A549 (cell line): ENCODE results near the gene ANKRD13C. TPM values are rescaled to one million over a fixed set of nuclear protein-coding genes. Genes with fewer than 3 reads are reported as not detected.

ENCODE experiments used
- ATAC-seq, 2 experiments: fragments of 200-7000 bp in 1 of 2; fragments of >200 bp in 1 of 2; cut with Nextera tagmentation in 1 of 2; cut with Tn5 transposase in 1 of 2; 3 replicates each; pipeline versions ENCODE4 v1.8.0 to v1.9.1; 2018 to 2020; ENCODE audit warnings: mild to moderate bottlenecking in 1 of 2, moderate library complexity in 1 of 2
- CTCF ChIA-PET: fragments of 300-600 bp; sonication (Branson Sonifier 250); formaldehyde crosslinking; extraction: SDS; loops from one replicate; lab custom pipeline; 2021; ENCODE audit warnings: antibody characterized with exemption, inconsistent platforms; lab: Yijun Ruan, JAX
- POLR2A ChIA-PET: fragments of 350-600 bp; formaldehyde crosslinking; extraction: SDS; loops from one replicate; lab custom pipeline; 2021; ENCODE audit warnings: antibody characterized with exemption, inconsistent platforms; lab: Yijun Ruan, JAX
- DNase-seq, 2 experiments: peaks; one replicate each; pipeline versions ENCODE4 v3.0.0 to v3.0.0-alpha.2; 2011 to 2016; ENCODE audit warnings: low read depth in 1 of 2, low spot score in 1 of 2
- FAIRE-seq: peaks from 2 replicates; lab custom pipeline; 2011; peaks lifted over from hg19 to GRCh38; lab: Jason Lieb, UNC
- H3K27ac ChIP-seq, 2 experiments: fragments of >200 bp; sonication (Bioruptor Twin); formaldehyde crosslinking; 3 replicates each; pipeline ENCODE4 v1.5.1; 2016 to 2017
- H3K4me1 ChIP-seq: fragments of >200 bp; sonication (Bioruptor Twin); formaldehyde crosslinking; 3 replicates; pipeline ENCODE4 v1.6.1; 2016
- H3K4me2 ChIP-seq: fragments of >200 bp; sonication (Bioruptor Twin); formaldehyde crosslinking; 3 replicates; pipeline ENCODE4 v1.6.1; 2016
- H3K4me3 ChIP-seq: fragments of >200 bp; sonication (Bioruptor Twin); formaldehyde crosslinking; 3 replicates; pipeline ENCODE4 v1.5.1; 2016
- H3K9me3 ChIP-seq: fragments of >200 bp; sonication (Bioruptor Twin); formaldehyde crosslinking; 3 replicates; pipeline ENCODE4 v1.6.1; 2016
- BCL3 ChIP-seq: fragments of >200 bp; sonication (Bioruptor Twin); formaldehyde crosslinking; IDR thresholded peaks from 3 replicates; pipeline ENCODE4 v1.6.1; 2016
- CBX8 ChIP-seq: fragments of 200-600 bp; sonication (generic); IDR thresholded peaks from 2 replicates; pipeline ENCODE4 v1.6.1; 2016
- CEBPB ChIP-seq, 2 experiments: fragments of >200 bp in 1 of 2; sonication (Bioruptor Twin) in 1 of 2; formaldehyde crosslinking in 1 of 2; IDR thresholded peaks; 2 replicates each; pipeline ENCODE4 v1.6.1; 2012 to 2016
- CHD2 ChIP-seq: fragments of 150-350 bp; IDR thresholded peaks from 2 replicates; pipeline ENCODE4 v1.6.1; 2014; ENCODE audit warnings: low read length; ENCODE audit not compliant: partially characterized antibody
- EHMT2 ChIP-seq: fragments of 200-600 bp; sonication (generic); IDR thresholded peaks from 2 replicates; pipeline ENCODE4 v1.6.1; 2016; ENCODE audit warnings: antibody characterized with exemption, low read depth, mild to moderate bottlenecking, moderate library complexity
- EP300 ChIP-seq, 2 experiments: fragments of >200 bp; sonication (Bioruptor Twin); formaldehyde crosslinking; IDR thresholded peaks; 2 replicates in 1 of 2; 3 replicates in 1 of 2; pipeline ENCODE4 v1.6.1; 2016 to 2017
- ESRRA ChIP-seq: fragments of 150-350 bp; IDR thresholded peaks from 2 replicates; pipeline ENCODE4 v1.6.1; 2014; ENCODE audit warnings: mild to moderate bottlenecking, low read length, borderline replicate concordance
- FOXS1 ChIP-seq: fragments of 250-450 bp; sonication (Bioruptor Pico); IDR thresholded peaks from 2 replicates; pipeline ENCODE4 v1.5.0; 2020; ENCODE audit warnings: mild to moderate bottlenecking, moderate library complexity
- GATA3 ChIP-seq: IDR thresholded peaks from 2 replicates; pipeline ENCODE4 v1.6.1; 2012; ENCODE audit warnings: borderline replicate concordance
- JUNB ChIP-seq: fragments of >200 bp; sonication (Bioruptor Twin); formaldehyde crosslinking; IDR thresholded peaks from 2 replicates; pipeline ENCODE4 v1.6.1; 2016
- KDM1A ChIP-seq: fragments of 200-600 bp; sonication (generic); IDR thresholded peaks from 2 replicates; pipeline ENCODE4 v1.6.1; 2016; ENCODE audit warnings: low read depth, mild to moderate bottlenecking
- MAX ChIP-seq: IDR thresholded peaks from 2 replicates; pipeline ENCODE4 v1.6.1; 2012
- NFE2L2 ChIP-seq: fragments of 150-350 bp; conservative IDR thresholded peaks from 2 replicates; pipeline ENCODE4 v1.6.1; 2014; ENCODE audit warnings: low read length
- NPAS2 ChIP-seq: fragments of 250-450 bp; sonication (Bioruptor Pico); IDR thresholded peaks from 2 replicates; pipeline ENCODE4 v1.8.0; 2022; ENCODE audit warnings: mild to moderate bottlenecking, moderate library complexity, borderline replicate concordance
- PBX3 ChIP-seq: IDR thresholded peaks from 2 replicates; pipeline ENCODE4 v1.6.1; 2012
- POLR2A ChIP-seq: IDR thresholded peaks from 2 replicates; pipeline ENCODE4 v1.6.1; 2012; ENCODE audit warnings: mild to moderate bottlenecking, low read length
- POLR2AphosphoS2 ChIP-seq: conservative IDR thresholded peaks from 2 replicates; pipeline ENCODE4 v1.6.1; 2012; ENCODE audit warnings: low read length, improper control_type of control experiment, inconsistent platforms
- RCOR1 ChIP-seq: fragments of 150-350 bp; IDR thresholded peaks from 2 replicates; pipeline ENCODE4 v1.6.1; 2014; ENCODE audit warnings: antibody characterized with exemption, low read length, low read depth
- RNF2 ChIP-seq: fragments of 200-600 bp; sonication (generic); IDR thresholded peaks from 2 replicates; pipeline ENCODE4 v1.6.1; 2016; ENCODE audit warnings: low read depth, mild to moderate bottlenecking, antibody characterized with exemption, moderate library complexity, borderline replicate concordance
- TP53 ChIP-seq: fragments of 250-450 bp; sonication (Bioruptor Pico); IDR thresholded peaks from 2 replicates; pipeline ENCODE4 v1.5.0; 2021; ENCODE audit warnings: mild to moderate bottlenecking, moderate library complexity
- ZC3H11A ChIP-seq: fragments of 450-650 bp; IDR thresholded peaks from 2 replicates; pipeline ENCODE4 v1.6.1; 2014; ENCODE audit warnings: antibody characterized with exemption, mild to moderate bottlenecking
- ZNF302 ChIP-seq: fragments of 250-450 bp; sonication (Bioruptor Pico); IDR thresholded peaks from 2 replicates; pipeline ENCODE4 v1.9.0; 2021; ENCODE audit warnings: inconsistent platforms, mild to moderate bottlenecking, moderate library complexity
- ZSCAN20 ChIP-seq: fragments of 250-450 bp; sonication (Bioruptor Pico); IDR thresholded peaks from 2 replicates; pipeline ENCODE4 v1.8.0; 2022; ENCODE audit warnings: mild to moderate bottlenecking, moderate library complexity
- WGBS: methylation state at CpG from one replicate; pipeline ENCODE4 v1.1.6; 2017; ENCODE audit errors: missing lambda C conversion rate; 5-methylcytosine and 5-hydroxymethylcytosine counted together
- polyA plus RNA-seq, 4 experiments: library from polyadenylated mRNA; depleted of rRNA in 3 of 4; stranded (reverse); fragments of >200 nt; fragmentation: RNase III in 1 of 4; extraction: RNeasy Plus Mini Kit Qiagen cat#74134 plus additional on column Dnase treatment in 1 of 4; gene quantifications; 2 replicates in 3 of 4; 3 replicates in 1 of 4; pipeline ENCODE4 v1.2.3, GENCODE V29; 2011 to 2017

ANKRD13C gene
- polyA plus RNA-seq, 2 of the 4 experiments (the other 2 are of a cell fraction), result 8.1 to 12.5 TPM

- DNase-seq, result no peak
- no peak overlapping the region for H3K27ac ChIP-seq
- POLR2A ChIA-PET, result no interaction called here
- H3K9me3 ChIP-seq, result no peaks in the 10 kb centered on the region
- TF ChIP-seq FOXS1, result no peak
- TF ChIP-seq KDM1A, result no peak
- no peak for TF ChIP-seq ZSCAN20 (CRISPR knock-in tag)
- TF ChIP-seq NFE2L2, result no peak
- no peak for TF ChIP-seq ZC3H11A
- TF ChIP-seq, all 56 proteins: peak for 0
- CTCF ChIA-PET, result no interaction called here
- FAIRE-seq (no peak), ATAC-seq (no peak)
- 72% methylated on average over 3 of the region's 3 CpGs for WGBS
- no peak overlapping the region for H3K4me3 ChIP-seq
- 0 out of 3 replicates have a peak, but pooled peaks cover 4% of the 10 kb centered on the region for H3K4me1 ChIP-seq
- H3K4me2 ChIP-seq, result no peak overlapping the region
Observed at GRCh38 chr1:70311369-70311768, 43.2 kb downstream of the ANKRD13C start.

- H3K4me2 ChIP-seq, result no peak overlapping the region
- TF ChIP-seq JUNB, result no peak
- no peak for TF ChIP-seq BCL3
- no peak for TF ChIP-seq ESRRA
- TF ChIP-seq EP300 (IDR thresholded peaks at IDR 0.05), result no peak
- TF ChIP-seq RNF2, result no peak
- no peak for TF ChIP-seq ZNF302 (CRISPR knock-in tag)
- no peak for TF ChIP-seq TP53 (CRISPR knock-in tag)
- TF ChIP-seq CHD2, result no peak
- no peak for TF ChIP-seq NPAS2 (CRISPR knock-in tag)
- TF ChIP-seq POLR2AphosphoS2, result no peak
- no peak for TF ChIP-seq CEBPB (IDR thresholded peaks at IDR 0.05)
- TF ChIP-seq GATA3, result no peak
- TF ChIP-seq KDM1A, result no peak
- TF ChIP-seq POLR2A, result no peak
- TF ChIP-seq RCOR1, result no peak
- TF ChIP-seq EHMT2, result no peak
- TF ChIP-seq MAX, result no peak
- TF ChIP-seq, all 56 proteins: peak for 0
- ChIA-PET POLR2A (no interaction called here), CTCF (no interaction called here)
- no peak overlapping the region for H3K4me3 ChIP-seq
- FAIRE-seq (no peak), DNase-seq (no peak), ATAC-seq (no peak)
- no peaks in the 10 kb centered on the region for H3K9me3 ChIP-seq
- no peak overlapping the region for H3K27ac ChIP-seq
- no peaks in the 10 kb centered on the region for H3K4me1 ChIP-seq
Observed at GRCh38 chr1:70299472-70299871, 55.0 kb downstream of the ANKRD13C start.

GRCh38 chr1:70295749-70296148 lies 58.8 kb downstream of the ANKRD13C start:
- Histone ChIP-seq H3K4me3 (no peak overlapping the region), H3K4me1 (no peaks in the 10 kb centered on the region), H3K9me3 (no peaks in the 10 kb centered on the region), H3K27ac (no peak overlapping the region), H3K4me2 (no peak overlapping the region)
- POLR2A ChIA-PET, result no interaction called here
- TF ChIP-seq KDM1A (no peak), RNF2 (no peak), PBX3 (no peak), ZSCAN20 (CRISPR knock-in tag) (no peak), CBX8 (no peak)
- ATAC-seq (no peak), DNase-seq (no peak), FAIRE-seq (no peak)
- WGBS, result 88% methylated on average over 4 of the region's 4 CpGs
- CTCF ChIA-PET, result no interaction called here
